ENCODE data around the gene LRMDA.

GRCh38 chr10:76111404-76111803 is 680.0 kb downstream of the LRMDA start:
- no peak for TF ChIP-seq EZH2 (IDR thresholded peaks at IDR 0.05; ENCODE audit: borderline replicate concordance, low read depth, low read length, poor library complexity, severe bottlenecking)
- no peak for TF ChIP-seq CTCF (conservative IDR thresholded peaks at IDR 0.05; ENCODE audit: low read depth, low read length)
